ENCODE results near the gene KLHL42.

KLHL42 gene

GRCh38 chr12:27800819-27801218 is 20.8 kb downstream of the KLHL42 start:
- H3K4me3 Mint-ChIP-seq: peak overlapping the region; percentile 64 to 70
- DNase-seq (no peak), ATAC-seq (peak; percentile 67)
- peaks cover 4% of the 10 kb centered on the region for H3K27me3 Mint-ChIP-seq
- H3K27ac Mint-ChIP-seq: peak overlapping the region in 1 of 2 donors; percentile 87
- H3K9me3 Mint-ChIP-seq: no peaks in the 10 kb centered on the region
- peaks cover 63% of the 10 kb centered on the region for H3K4me1 Mint-ChIP-seq

- H3K4me3 Mint-ChIP-seq: peak overlapping the region in 1 of 2 donors; percentile 69
- ATAC-seq (peak; percentile 41), DNase-seq (peak in 1 of 2 donors; percentile 15)
- peak overlapping the region; percentile 87 to 93 for H3K27ac Mint-ChIP-seq
- peaks cover 66% of the 10 kb centered on the region for H3K4me1 Mint-ChIP-seq
- H3K27me3 Mint-ChIP-seq: peaks cover 11% of the 10 kb centered on the region
- no peaks in the 10 kb centered on the region for H3K9me3 Mint-ChIP-seq
These were observed 21.6 kb downstream of the KLHL42 start for GRCh38 chr12:27801630-27802029.

DNA sequence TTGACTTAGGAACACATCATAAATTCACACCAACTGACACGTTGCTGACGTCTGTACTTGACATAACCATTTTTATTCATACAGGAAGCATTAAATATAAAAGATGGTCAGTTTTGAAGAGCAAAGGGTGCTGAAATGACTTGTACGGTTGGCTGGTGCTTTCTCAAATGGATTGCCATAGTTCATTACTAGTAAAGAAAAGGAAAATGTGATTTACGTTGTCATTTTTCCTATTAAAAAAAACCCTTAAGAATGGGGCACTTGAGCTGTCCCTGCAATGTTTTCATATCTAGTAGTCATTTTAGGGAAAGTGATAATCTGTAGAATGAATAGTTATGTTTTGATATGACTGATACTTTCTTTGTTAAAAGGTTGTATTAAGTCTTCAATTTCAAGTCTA is 22.5 kb downstream of the KLHL42 start:
- H3K4me1 Mint-ChIP-seq: peaks cover 73% of the 10 kb centered on the region
- DNase-seq: peak in 1 of 2 donors; percentile 48
- peak overlapping the region; percentile 87 to 93 for H3K27ac Mint-ChIP-seq
- H3K9me3 Mint-ChIP-seq: no peaks in the 10 kb centered on the region
- H3K27me3 Mint-ChIP-seq: peaks cover 12% of the 10 kb centered on the region
- H3K4me3 Mint-ChIP-seq: peak overlapping the region; percentile 31 to 69
- peak; percentile 79 for ATAC-seq

DNA sequence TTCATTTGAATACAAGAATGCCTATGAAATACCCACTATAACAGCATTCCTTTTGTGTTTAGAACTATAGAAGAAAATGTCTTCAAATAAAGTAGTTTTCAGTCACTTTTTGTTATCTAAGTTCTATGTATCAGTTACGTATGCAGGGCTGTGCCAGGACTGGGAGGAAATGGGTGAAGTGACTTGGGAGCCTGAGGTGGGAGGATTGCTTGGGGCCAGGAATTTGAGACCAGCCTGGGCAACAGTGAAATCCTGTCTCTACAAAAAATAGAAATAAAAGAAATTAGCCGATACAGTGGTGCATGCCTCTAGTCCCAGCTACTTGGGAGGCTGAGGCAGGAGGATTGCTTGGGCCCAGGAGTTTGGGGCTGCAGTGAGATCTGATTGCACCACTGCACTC is 22.9 kb downstream of the KLHL42 start:
- no peaks in the 10 kb centered on the region for H3K9me3 Mint-ChIP-seq
- ATAC-seq: no peak
- H3K27me3 Mint-ChIP-seq: peaks cover 16% of the 10 kb centered on the region
- H3K4me1 Mint-ChIP-seq: peaks cover 77% of the 10 kb centered on the region
- peak overlapping the region in 1 of 2 donors; percentile 87 for H3K27ac Mint-ChIP-seq
- peak overlapping the region; percentile 20 to 69 for H3K4me3 Mint-ChIP-seq
- no peak for DNase-seq

DNA sequence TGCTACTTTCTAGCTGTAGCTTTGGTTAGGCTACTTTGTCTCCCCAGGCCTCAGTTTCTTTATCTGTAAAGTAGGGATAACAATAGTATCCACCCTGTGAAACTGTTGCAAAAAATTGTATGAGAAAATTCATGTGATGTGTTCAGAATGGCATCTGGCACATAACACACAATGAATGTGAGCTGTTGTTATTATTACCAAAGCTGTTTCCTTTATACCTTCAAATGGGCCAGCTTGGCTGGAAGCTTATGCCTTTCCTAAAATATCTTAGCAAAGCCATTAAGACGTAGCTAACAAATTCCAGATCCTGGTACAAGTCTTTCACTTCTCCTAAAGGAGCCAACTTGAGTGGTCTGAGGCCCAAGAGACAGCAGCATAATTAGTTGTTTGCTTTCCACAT is 25.2 kb downstream of the KLHL42 start:
- no peak for DNase-seq
- Mint-ChIP-seq H3K9me3 (no peaks in the 10 kb centered on the region), H3K4me3 (no peak overlapping the region), H3K27ac (no peak overlapping the region), H3K27me3 (peaks cover 19% of the 10 kb centered on the region), H3K4me1 (peaks cover 70% of the 10 kb centered on the region)
- no peak for ATAC-seq

GRCh38 chr12:27806259-27806658 is 26.2 kb downstream of the KLHL42 start:
- Mint-ChIP-seq H3K4me1 (peaks cover 60% of the 10 kb centered on the region), H3K27ac (no peak overlapping the region), H3K27me3 (peaks cover 21% of the 10 kb centered on the region), H3K4me3 (peak overlapping the region; percentile 68 to 69), H3K9me3 (no peaks in the 10 kb centered on the region)
- DNase-seq (no peak), ATAC-seq (no peak)

DNA sequence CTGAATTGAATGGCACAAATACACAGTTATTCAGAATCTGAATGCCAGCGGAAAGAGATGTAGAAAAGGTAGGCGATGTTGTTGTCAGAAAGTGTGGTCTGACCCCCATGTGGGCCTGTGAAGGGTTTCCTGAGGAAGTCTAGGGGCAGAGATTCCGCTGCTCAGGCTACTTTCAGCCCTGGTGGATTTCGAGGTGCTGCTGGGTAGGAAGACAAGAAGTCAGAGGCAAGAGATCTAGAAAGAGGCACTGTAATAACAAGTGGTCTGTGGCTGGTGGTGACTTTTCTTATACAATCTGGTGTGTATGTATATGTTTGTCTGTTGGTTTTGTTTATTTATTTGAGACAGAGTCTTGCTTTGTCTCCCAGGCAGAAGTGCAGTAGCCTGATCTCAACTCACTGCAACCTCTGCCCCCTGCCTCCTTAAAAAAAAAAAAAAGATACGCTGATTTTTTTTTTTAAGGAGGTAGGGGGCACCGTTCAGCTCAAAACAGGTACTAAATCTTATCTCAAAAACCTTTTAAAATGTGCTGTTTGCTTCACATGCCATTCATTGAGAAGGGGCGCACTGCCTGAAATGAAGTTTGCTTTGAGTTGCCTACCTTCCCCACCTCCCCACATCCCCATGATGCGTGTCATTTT is 27.1 kb downstream of the KLHL42 start:
- peak in 1 of 2 donors; percentile 54 for DNase-seq
- no peaks in the 10 kb centered on the region for H3K9me3 Mint-ChIP-seq
- ATAC-seq: peak; percentile 69
- peaks cover 25% of the 10 kb centered on the region for H3K27me3 Mint-ChIP-seq
- peaks cover 51% of the 10 kb centered on the region for H3K4me1 Mint-ChIP-seq
- peak overlapping the region; percentile 68 to 69 for H3K4me3 Mint-ChIP-seq
- peak overlapping the region; percentile 75 to 87 for H3K27ac Mint-ChIP-seq

DNA sequence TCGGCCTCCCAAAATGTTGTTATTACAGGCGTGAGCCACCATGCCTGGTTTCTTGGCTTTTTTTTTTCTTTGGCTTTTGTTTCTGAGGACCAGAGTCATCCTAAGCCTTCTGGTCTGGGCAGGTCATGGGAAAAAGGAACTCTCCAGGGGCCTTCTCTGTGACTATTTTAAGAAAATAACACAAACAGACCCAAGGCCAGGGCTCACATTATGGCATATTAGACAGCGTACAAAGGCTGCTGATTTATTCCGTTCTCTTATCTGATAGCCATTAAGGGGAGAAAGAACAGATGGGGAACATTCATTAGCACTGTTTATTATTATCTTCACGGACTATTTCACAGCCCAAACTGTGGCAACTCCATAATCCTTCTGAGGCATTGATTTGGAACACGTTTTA is 28.8 kb downstream of the KLHL42 start:
- H3K4me1 Mint-ChIP-seq: peaks cover 36% of the 10 kb centered on the region
- H3K4me3 Mint-ChIP-seq: no peak overlapping the region
- no peak overlapping the region for H3K27ac Mint-ChIP-seq
- ATAC-seq (no peak), DNase-seq (no peak)
- H3K9me3 Mint-ChIP-seq: no peaks in the 10 kb centered on the region
- H3K27me3 Mint-ChIP-seq: peaks cover 25% of the 10 kb centered on the region

GRCh38 chr12:27810756-27811155 is 30.7 kb downstream of the KLHL42 start:
- no peak for DNase-seq
- H3K27me3 Mint-ChIP-seq: peaks cover 22% of the 10 kb centered on the region
- H3K9me3 Mint-ChIP-seq: no peaks in the 10 kb centered on the region
- peak overlapping the region in 1 of 2 donors; percentile 47 for H3K27ac Mint-ChIP-seq
- H3K4me1 Mint-ChIP-seq: peaks cover 41% of the 10 kb centered on the region
- ATAC-seq: no peak
- no peak overlapping the region for H3K4me3 Mint-ChIP-seq

DNA sequence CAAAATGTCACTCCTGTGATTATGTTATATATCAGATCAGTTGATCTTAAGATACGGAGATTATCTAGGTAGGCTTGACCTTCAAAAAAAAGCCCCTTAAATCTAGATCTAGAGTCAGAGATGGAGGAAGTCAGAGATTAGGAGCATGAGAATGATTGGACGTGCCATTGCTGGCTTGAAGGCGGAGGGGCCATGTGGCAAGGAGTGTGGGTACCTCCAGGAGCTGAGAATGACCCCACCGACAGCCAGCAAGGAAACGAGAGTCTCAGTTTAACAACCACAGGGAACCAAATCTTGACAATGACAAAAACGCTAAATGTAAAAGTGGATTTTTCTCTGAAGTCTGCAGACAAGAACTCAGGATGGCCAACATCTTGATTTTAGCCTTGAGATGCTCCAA is 32.5 kb downstream of the KLHL42 start:
- ATAC-seq (no peak), DNase-seq (no peak)
- peaks cover 31% of the 10 kb centered on the region for H3K4me1 Mint-ChIP-seq
- H3K27ac Mint-ChIP-seq: no peak overlapping the region
- peaks cover 13% of the 10 kb centered on the region for H3K27me3 Mint-ChIP-seq
- no peaks in the 10 kb centered on the region for H3K9me3 Mint-ChIP-seq
- no peak overlapping the region for H3K4me3 Mint-ChIP-seq

- DNase-seq (no peak), ATAC-seq (no peak)
- Mint-ChIP-seq H3K4me3 (peak overlapping the region in 1 of 2 donors; percentile 17), H3K9me3 (no peaks in the 10 kb centered on the region), H3K27ac (peak overlapping the region in 1 of 2 donors; percentile 75), H3K4me1 (peaks cover 30% of the 10 kb centered on the region), H3K27me3 (peaks cover 22% of the 10 kb centered on the region)
These were observed 34.4 kb downstream of the KLHL42 start for GRCh38 chr12:27814411-27814810.

DNA sequence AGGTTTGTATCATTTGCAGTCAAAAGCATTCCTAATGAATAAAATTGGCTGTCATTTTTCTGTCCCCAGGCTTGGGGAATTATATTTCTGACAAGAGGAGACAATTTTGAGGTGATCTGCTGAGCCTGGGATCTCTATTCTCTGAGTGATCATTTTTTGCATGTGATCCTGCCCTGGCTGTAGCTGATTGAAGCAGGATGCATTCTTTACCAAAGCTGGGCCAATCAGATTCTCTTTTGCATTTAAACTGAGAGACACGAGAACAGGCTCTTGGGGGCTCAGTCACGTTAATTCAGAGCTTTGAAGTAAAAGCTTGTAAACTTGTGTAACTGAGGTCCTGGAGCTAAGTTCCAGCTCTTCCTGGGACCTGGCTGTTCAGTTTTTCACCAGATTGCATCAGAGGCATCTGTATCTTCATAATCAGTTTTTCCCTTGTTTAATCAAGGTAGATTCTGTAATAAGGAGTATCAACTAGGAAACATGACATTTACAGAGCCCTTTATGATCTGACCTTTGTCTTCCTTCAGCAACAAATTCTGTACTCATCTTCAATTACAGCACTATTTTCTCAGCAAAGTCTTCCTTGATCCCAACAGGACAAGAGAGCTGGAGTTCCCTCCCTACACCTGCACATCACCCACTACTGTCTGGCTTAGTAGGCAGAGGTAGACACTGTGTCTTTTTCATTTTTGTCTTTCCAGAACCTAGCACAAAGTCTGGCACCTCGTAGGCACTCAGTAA is 35.0 kb downstream of the KLHL42 start:
- H3K4me3 Mint-ChIP-seq: peak overlapping the region in 1 of 2 donors; percentile 17
- no peak for DNase-seq

DNA sequence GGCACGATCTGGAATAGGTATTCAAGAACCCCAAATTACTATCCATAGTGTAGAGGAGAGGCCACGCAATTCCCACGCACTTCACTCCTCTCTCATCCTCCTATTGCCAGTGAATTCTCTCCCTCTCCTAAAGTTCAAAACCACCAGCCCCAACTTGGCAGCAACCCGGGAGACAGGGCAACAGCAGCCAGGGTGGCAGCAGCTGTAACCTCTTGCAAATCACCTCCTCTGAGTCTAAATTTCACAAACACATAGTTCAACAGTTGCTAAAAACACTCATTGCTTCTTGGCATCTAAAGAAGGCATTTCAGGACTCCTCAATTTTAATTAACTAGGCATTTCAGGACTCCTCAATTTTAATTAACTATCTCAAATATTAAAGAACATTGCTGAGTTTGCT is 37.7 kb downstream of the KLHL42 start:
- Mint-ChIP-seq H3K27ac (no peak overlapping the region), H3K4me1 (peaks cover 53% of the 10 kb centered on the region), H3K4me3 (no peak overlapping the region), H3K27me3 (peaks cover 24% of the 10 kb centered on the region), H3K9me3 (no peaks in the 10 kb centered on the region)
- no peak for ATAC-seq
- DNase-seq: no peak

More for the DNA sequence above, 35.0 kb downstream of the KLHL42 start:
- H3K27me3 Mint-ChIP-seq: peaks cover 28% of the 10 kb centered on the region
- no peaks in the 10 kb centered on the region for H3K9me3 Mint-ChIP-seq
- no peak for ATAC-seq
- peak overlapping the region; percentile 86 to 91 for H3K27ac Mint-ChIP-seq
- peaks cover 30% of the 10 kb centered on the region for H3K4me1 Mint-ChIP-seq

DNA sequence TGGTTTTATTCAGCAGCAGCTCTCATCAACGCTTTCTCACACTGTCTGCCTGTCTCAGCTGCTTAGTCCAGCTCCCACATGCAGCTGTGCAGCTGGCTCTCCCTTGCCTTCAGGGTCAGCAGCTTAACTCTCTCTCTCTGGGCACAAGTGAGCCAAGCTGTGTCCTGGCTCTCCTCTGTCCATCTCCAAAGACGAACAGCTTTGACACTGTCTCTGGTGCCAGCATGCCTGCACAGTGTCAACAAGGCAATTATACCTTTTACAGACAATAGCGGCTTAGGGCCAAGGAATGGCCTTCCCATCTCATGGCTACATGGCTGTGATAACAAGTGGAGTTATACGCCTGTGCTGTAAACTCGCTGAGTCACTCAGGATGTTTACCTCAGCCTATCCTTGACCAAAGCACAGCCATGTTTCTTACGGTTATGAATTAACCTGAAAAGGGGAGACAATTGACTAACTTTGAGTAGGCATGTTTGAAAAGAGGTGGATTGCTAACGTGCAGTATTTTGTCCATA is 38.4 kb downstream of the KLHL42 start:
- no peak overlapping the region for H3K27ac Mint-ChIP-seq
- H3K27me3 Mint-ChIP-seq: peaks cover 24% of the 10 kb centered on the region
- no peak for DNase-seq

DNA sequence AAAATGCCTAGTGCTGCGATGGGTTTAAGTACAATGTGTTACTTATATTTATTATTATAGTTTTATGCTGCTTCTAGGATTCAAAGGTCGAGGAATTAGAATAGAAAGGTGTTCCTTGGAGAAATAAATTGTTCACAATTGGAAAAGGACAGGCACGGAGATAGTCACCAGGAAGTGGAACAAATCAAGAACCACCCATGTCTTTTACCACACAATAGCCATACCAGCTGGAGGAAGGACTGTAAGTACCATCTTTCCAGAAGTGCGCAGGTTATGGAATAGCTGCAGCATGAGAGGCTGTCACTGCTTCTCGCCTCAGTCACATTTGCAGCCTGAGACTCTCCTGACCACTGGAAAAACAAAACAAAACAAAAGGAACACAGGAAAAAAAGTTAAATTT is 40.5 kb downstream of the KLHL42 start:
- H3K4me1 Mint-ChIP-seq: peaks cover 57% of the 10 kb centered on the region
- H3K27ac Mint-ChIP-seq: no peak overlapping the region
- DNase-seq: no peak
- peaks cover 45% of the 10 kb centered on the region for H3K27me3 Mint-ChIP-seq
- no peaks in the 10 kb centered on the region for H3K9me3 Mint-ChIP-seq
- no peak overlapping the region for H3K4me3 Mint-ChIP-seq
- no peak for ATAC-seq

More for the DNA sequence above, 38.4 kb downstream of the KLHL42 start:
- no peak overlapping the region for H3K4me3 Mint-ChIP-seq
- H3K4me1 Mint-ChIP-seq: peaks cover 60% of the 10 kb centered on the region
- ATAC-seq: no peak
- H3K9me3 Mint-ChIP-seq: no peaks in the 10 kb centered on the region

Data from stimulated activated naive CD8-positive, alpha-beta T cell treated with anti-CD3 and anti-CD28 coated beads, Interleukin-15, amount 100 ng/mL, for 72 hours (primary cell).